ENCODE measurements around the gene EVI5. TPM values are rescaled to one million over a fixed set of nuclear protein-coding genes. Genes with fewer than 3 reads are reported as not detected.

Gene EVI5
- total RNA-seq, 1 donor from 2014 or later: 13.7 TPM

- H3K4me1 ChIP-seq: peaks cover 21% of the 10 kb centered on the region
- peaks cover 58% of the 10 kb centered on the region for H3K79me2 ChIP-seq (ENCODE audit: low read depth)
- no peak for TF ChIP-seq EZH2phosphoT487 (IDR thresholded peaks at IDR 0.05)
- no peak for TF ChIP-seq EZH2 (IDR thresholded peaks at IDR 0.05)
- TF ChIP-seq, protein P1, sequence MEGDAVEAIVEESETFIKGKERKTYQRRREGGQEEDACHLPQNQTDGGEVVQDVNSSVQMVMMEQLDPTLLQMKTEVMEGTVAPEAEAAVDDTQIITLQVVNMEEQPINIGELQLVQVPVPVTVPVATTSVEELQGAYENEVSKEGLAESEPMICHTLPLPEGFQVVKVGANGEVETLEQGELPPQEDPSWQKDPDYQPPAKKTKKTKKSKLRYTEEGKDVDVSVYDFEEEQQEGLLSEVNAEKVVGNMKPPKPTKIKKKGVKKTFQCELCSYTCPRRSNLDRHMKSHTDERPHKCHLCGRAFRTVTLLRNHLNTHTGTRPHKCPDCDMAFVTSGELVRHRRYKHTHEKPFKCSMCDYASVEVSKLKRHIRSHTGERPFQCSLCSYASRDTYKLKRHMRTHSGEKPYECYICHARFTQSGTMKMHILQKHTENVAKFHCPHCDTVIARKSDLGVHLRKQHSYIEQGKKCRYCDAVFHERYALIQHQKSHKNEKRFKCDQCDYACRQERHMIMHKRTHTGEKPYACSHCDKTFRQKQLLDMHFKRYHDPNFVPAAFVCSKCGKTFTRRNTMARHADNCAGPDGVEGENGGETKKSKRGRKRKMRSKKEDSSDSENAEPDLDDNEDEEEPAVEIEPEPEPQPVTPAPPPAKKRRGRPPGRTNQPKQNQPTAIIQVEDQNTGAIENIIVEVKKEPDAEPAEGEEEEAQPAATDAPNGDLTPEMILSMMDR (IDR thresholded peaks at IDR 0.05): no peak
- peaks cover 39% of the 10 kb centered on the region for H3K36me3 ChIP-seq
- DNase-seq (ENCODE audit: low spot score): no peak
- Mint-ChIP-seq H3K9me3 (no peaks in the 10 kb centered on the region), H3K4me3 (peak overlapping the region; percentile 100), H3K36me3 (peaks cover 28% of the 10 kb centered on the region), H3K4me1 (peaks cover 29% of the 10 kb centered on the region), H3K27me3 (ENCODE audit: insufficient read depth, low read depth) (peaks cover 5% of the 10 kb centered on the region), H3K27ac (peak overlapping the region; percentile 99)
- H3K9ac ChIP-seq: peak overlapping the region; percentile 98
- H3K27me3 ChIP-seq: no peaks in the 10 kb centered on the region
- peak overlapping the region; percentile 87 for H3K27ac ChIP-seq
- H2AFZ ChIP-seq (replicated peaks): no peak overlapping the region
- peak overlapping the region; percentile 88 for H3K4me3 ChIP-seq
- H3F3A ChIP-seq (ENCODE audit: low read depth): peaks cover 36% of the 10 kb centered on the region
- H3K9me3 ChIP-seq (ENCODE audit: low read depth): no peaks in the 10 kb centered on the region
- H4K20me1 ChIP-seq (ENCODE audit: low read depth): peaks cover 54% of the 10 kb centered on the region
- peak overlapping the region; percentile 98 for H3K4me2 ChIP-seq
Observed at GRCh38 chr1:92832537-92833114, 47.7 kb upstream of the EVI5 start.

GRCh38 chr1:92831762-92832536, 47.0 kb upstream of the EVI5 start, which contains the start of gene RPL5:
Gene RPL5 (plus strand): TSS chr1:92832040. CDS start chr1:92832115, 75 bp downstream.
- Histone ChIP-seq H3K27me3 (no peaks in the 10 kb centered on the region), H3K4me2 (peak within 1 kb of the TSS; percentile 98), H3K79me2 (ENCODE audit: low read depth) (peaks cover 52% of the 10 kb centered on the region), H4K20me1 (ENCODE audit: low read depth) (peaks cover 47% of the 10 kb centered on the region), H2AFZ (replicated peaks) (peak within 1 kb of the TSS; percentile 89), H3K36me3 (peaks cover 32% of the 10 kb centered on the region), H3K9me3 (ENCODE audit: low read depth) (no peaks in the 10 kb centered on the region), H3F3A (ENCODE audit: low read depth) (peaks cover 30% of the 10 kb centered on the region), H3K4me1 (peaks cover 21% of the 10 kb centered on the region), H3K27ac (peak within 1 kb of the TSS; percentile 87), H3K4me3 (peak within 1 kb of the TSS; percentile 88), H3K9ac (peak within 1 kb of the TSS; percentile 98)
- no peaks in the 10 kb centered on the region for H3K9me3 Mint-ChIP-seq
- DNase-seq (ENCODE audit: low spot score): peak; percentile 99
- H3K4me3 Mint-ChIP-seq: peak within 1 kb of the TSS; percentile 100
- H3K27me3 Mint-ChIP-seq (ENCODE audit: insufficient read depth, low read depth): peaks cover 5% of the 10 kb centered on the region
- TF ChIP-seq, protein P1 (IDR thresholded peaks at IDR 0.05): peak; percentile 82
- TF ChIP-seq EZH2phosphoT487 (IDR thresholded peaks at IDR 0.05) (no peak), EZH2 (IDR thresholded peaks at IDR 0.05) (peak; percentile 56)
- peak within 1 kb of the TSS; percentile 99 for H3K27ac Mint-ChIP-seq
- H3K4me1 Mint-ChIP-seq: peaks cover 29% of the 10 kb centered on the region
- peaks cover 24% of the 10 kb centered on the region for H3K36me3 Mint-ChIP-seq

GRCh38 chr1:92831368-92831761, 46.5 kb upstream of the EVI5 start:
- Histone ChIP-seq H3K4me3 (peak overlapping the region; percentile 88), H2AFZ (replicated peaks) (peak overlapping the region; percentile 88), H3K9ac (no peak overlapping the region), H3K27me3 (no peaks in the 10 kb centered on the region), H3K4me2 (peak overlapping the region; percentile 44), H3K4me1 (peaks cover 21% of the 10 kb centered on the region), H3K79me2 (ENCODE audit: low read depth) (peaks cover 46% of the 10 kb centered on the region), H4K20me1 (ENCODE audit: low read depth) (peaks cover 41% of the 10 kb centered on the region), H3K36me3 (peaks cover 27% of the 10 kb centered on the region), H3F3A (ENCODE audit: low read depth) (peaks cover 24% of the 10 kb centered on the region), H3K27ac (no peak overlapping the region), H3K9me3 (ENCODE audit: low read depth) (no peaks in the 10 kb centered on the region)
- TF ChIP-seq, protein P1 (IDR thresholded peaks at IDR 0.05): no peak
- TF ChIP-seq EZH2phosphoT487 (IDR thresholded peaks at IDR 0.05): no peak
- no peak for TF ChIP-seq EZH2 (IDR thresholded peaks at IDR 0.05)
- peaks cover 5% of the 10 kb centered on the region for H3K27me3 Mint-ChIP-seq (ENCODE audit: insufficient read depth, low read depth)
- H3K27ac Mint-ChIP-seq: peak overlapping the region; percentile 99
- H3K4me1 Mint-ChIP-seq: peaks cover 29% of the 10 kb centered on the region
- H3K36me3 Mint-ChIP-seq: peaks cover 23% of the 10 kb centered on the region
- peak overlapping the region; percentile 100 for H3K4me3 Mint-ChIP-seq
- no peaks in the 10 kb centered on the region for H3K9me3 Mint-ChIP-seq
- peak; percentile 4 for DNase-seq (ENCODE audit: low spot score)

All from neural progenitor cell (in vitro differentiated cells).